ENCODE data around the gene PSMA5. TPM values are rescaled to one million over a fixed set of nuclear protein-coding genes. Genes with fewer than 3 reads are reported as not detected.

Gene PSMA5
- total and polyA plus RNA-seq, 10 of the 15 experiments (the other 5 are each of a cell fraction or from before 2014, with no cell fraction given) = 58.7 to 271 (median 187) TPM

GRCh38 chr1:109391626-109392025 is 34.6 kb downstream of the PSMA5 start (continued):
- no peak for TF ChIP-seq SIX5 (IDR thresholded peaks at IDR 0.05; ENCODE audit: low read depth, low read length, severe bottlenecking)
- no peak for TF ChIP-seq PAX8 (IDR thresholded peaks at IDR 0.05)
- TF ChIP-seq LARP7 (IDR thresholded peaks at IDR 0.05) = no peak
- peak; percentile 42; the same call in 1 of the 2 replicates for TF ChIP-seq CREM (IDR thresholded peaks at IDR 0.05; ENCODE audit: low read depth)
- no peak for TF ChIP-seq CBX5 (IDR thresholded peaks at IDR 0.05; ENCODE audit: low read depth)
- TF ChIP-seq CEBPZ (IDR thresholded peaks at IDR 0.05; ENCODE audit: low read depth, low read length) = no peak
- no peak for TF ChIP-seq HDAC6 (IDR thresholded peaks at IDR 0.05; ENCODE audit: unreplicated experiment)

DNA sequence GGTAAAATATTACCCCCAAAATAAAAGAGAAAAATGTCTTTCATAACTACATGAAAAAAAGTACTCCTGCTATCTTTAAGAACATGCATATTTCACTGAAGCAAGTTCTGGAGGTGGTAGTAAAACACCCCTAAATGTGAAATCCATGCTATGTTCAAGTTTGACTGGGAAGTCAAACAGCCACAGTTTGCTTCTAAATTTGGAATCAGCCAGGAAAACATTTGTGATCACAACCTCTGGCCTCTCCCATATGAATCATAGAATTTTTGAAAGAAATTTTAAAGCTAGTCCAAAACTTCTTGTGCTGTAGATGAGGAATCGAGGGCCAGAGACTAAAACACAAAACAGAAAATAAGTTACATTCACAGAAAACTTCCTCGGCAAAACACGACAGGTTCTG is 35.1 kb downstream of the PSMA5 start:
- POLR2A ChIA-PET = interaction anchor here (1.0 to 1.2 kb wide), 3 partner anchors 12 to 291 kb away, joined by 3 read pairs; partner anchors contain the start of gene SARS1
- peaks cover under 1% of the 10 kb centered on the region in 2 experiments; a peak in 2 of 4 replicates for H3K27me3 ChIP-seq (replicated peaks in 1 of 2; ENCODE audit: control insufficient read depth in 2 of 2, insufficient read depth in 2 of 2, low read length in 1 of 2)
- intact Hi-C loops (cut with micrococcal nuclease; ENCODE audit: unreplicated experiment) = loop anchor here (10.0 kb wide), 1 partner anchor 276 kb away; the partner anchor contains the start of gene ELAPOR1
- TF ChIP-seq ZBTB11 (CRISPR knock-in tag; IDR thresholded peaks at IDR 0.05) (no peak), NR2F1 (conservative IDR thresholded peaks at IDR 0.05) (no peak), WRNIP1 (IDR thresholded peaks at IDR 0.05; ENCODE audit: borderline replicate concordance, low read depth, low read length) (no peak), ZNF24 (IDR thresholded peaks at IDR 0.05) (no peak), STAT3 (IDR thresholded peaks at IDR 0.05; ENCODE audit: low read depth, low read length) (no peak), SMC3 (IDR thresholded peaks at IDR 0.05; ENCODE audit: borderline replicate concordance, low read length) (no peak), YY1 (IDR thresholded peaks at IDR 0.05; ENCODE audit: low read depth, low read length) (no peak), MEF2A (IDR thresholded peaks at IDR 0.05; ENCODE audit: insufficient read depth, low read depth, low read length) (no peak)
- TF ChIP-seq, protein P1, sequence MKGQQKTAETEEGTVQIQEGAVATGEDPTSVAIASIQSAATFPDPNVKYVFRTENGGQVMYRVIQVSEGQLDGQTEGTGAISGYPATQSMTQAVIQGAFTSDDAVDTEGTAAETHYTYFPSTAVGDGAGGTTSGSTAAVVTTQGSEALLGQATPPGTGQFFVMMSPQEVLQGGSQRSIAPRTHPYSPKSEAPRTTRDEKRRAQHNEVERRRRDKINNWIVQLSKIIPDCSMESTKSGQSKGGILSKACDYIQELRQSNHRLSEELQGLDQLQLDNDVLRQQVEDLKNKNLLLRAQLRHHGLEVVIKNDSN (IDR thresholded peaks at IDR 0.05; ENCODE audit: borderline replicate concordance, extremely low read length, insufficient read depth, low read depth, low read length) = no peak

More for the DNA sequence above, 35.1 kb downstream of the PSMA5 start:
- ATAC-seq (no peak), DNase-seq (ENCODE audit: low read depth, low spot score) (no peak), FAIRE-seq (no peak)
- Histone ChIP-seq H3K4me2 (ENCODE audit: control insufficient read depth, insufficient read depth) (peak overlapping the region; percentile 85), H3K27ac (ENCODE audit: control insufficient read depth, insufficient read depth) (peak overlapping the region; percentile 63), H3K9ac (ENCODE audit: control insufficient read depth, insufficient read depth, low read length) (peak overlapping the region; percentile 38; the same call in 1 of the 2 replicates), H3K4me3 (peak overlapping the region; percentile 26), H3K4me1 (ENCODE audit: control insufficient read depth, insufficient read depth, low read length) (peaks cover 27% of the 10 kb centered on the region), H3K79me2 (ENCODE audit: control insufficient read depth, insufficient read depth, low read length) (no peaks in the 10 kb centered on the region), H3K9me3 (replicated peaks; ENCODE audit: control insufficient read depth, insufficient read depth, low read length) (no peaks in the 10 kb centered on the region), H3K36me3 (ENCODE audit: control insufficient read depth in 2 of 2, insufficient read depth in 2 of 2, low read length in 1 of 2) (no peaks in the 10 kb centered on the region), H2AFZ (ENCODE audit: control insufficient read depth, low read depth, low read length) (no peak overlapping the region), H4K20me1 (ENCODE audit: control insufficient read depth, insufficient read depth) (no peaks in the 10 kb centered on the region)
- 0% methylated on average over 3 of the region's 3 CpGs for WGBS (ENCODE audit: insufficient coverage, insufficient replicate concordance, low lambda C conversion rate, missing lambda C conversion rate)
- RAD21 ChIA-PET (ENCODE audit: unreplicated experiment) = interaction anchor here (0.8 to 2.3 kb wide), 7 partner anchors 10 to 142 kb away, joined by 3 to 8 read pairs (median 4); partner anchors contain the start of gene PSRC1
- SMC1A ChIA-PET (ENCODE audit: uncharacterized antibody, unreplicated experiment) = interaction anchor here (0.7 to 1.8 kb wide), 5 partner anchors 12 to 142 kb away, joined by 3 to 7 read pairs (median 3); no protein-coding TSS in a partner anchor
- CTCF ChIA-PET = interaction anchor here (0.7 to 4.4 kb wide), 10 partner anchors 9 to 190 kb away, joined by 3 to 33 read pairs (median 5); partner anchors contain the start of genes GNAI3 and PSRC1
- BruUV-seq (replicated peaks) = no TSS peak
- in situ Hi-C loops (cut with MboI) = no loop called here
